ENCODE measurements around the gene TNIK.

DNA sequence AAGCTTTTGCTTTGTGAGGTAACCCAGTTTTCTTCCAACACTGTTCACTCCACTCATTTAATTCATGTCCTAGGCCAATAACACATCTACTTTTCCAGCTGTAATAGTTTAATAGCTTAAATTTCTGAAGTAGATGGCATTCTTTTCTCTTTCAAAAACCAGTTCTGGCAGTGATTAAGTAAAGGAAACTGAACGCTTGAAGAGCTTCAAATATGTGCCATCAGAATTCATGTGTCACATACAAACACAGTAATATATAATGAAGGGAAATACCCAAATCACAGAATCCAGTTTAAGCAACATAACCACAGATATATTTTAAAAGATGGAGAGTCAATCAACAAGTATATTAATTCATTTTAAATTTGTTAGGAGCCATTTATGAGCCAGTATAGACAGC, 91.0 kb downstream of the TNIK start:
- TF ChIP-seq EZH2phosphoT487 (IDR thresholded peaks at IDR 0.05; ENCODE audit: low read depth, severe bottlenecking, unreplicated experiment), result no peak
- TF ChIP-seq, protein P1, sequence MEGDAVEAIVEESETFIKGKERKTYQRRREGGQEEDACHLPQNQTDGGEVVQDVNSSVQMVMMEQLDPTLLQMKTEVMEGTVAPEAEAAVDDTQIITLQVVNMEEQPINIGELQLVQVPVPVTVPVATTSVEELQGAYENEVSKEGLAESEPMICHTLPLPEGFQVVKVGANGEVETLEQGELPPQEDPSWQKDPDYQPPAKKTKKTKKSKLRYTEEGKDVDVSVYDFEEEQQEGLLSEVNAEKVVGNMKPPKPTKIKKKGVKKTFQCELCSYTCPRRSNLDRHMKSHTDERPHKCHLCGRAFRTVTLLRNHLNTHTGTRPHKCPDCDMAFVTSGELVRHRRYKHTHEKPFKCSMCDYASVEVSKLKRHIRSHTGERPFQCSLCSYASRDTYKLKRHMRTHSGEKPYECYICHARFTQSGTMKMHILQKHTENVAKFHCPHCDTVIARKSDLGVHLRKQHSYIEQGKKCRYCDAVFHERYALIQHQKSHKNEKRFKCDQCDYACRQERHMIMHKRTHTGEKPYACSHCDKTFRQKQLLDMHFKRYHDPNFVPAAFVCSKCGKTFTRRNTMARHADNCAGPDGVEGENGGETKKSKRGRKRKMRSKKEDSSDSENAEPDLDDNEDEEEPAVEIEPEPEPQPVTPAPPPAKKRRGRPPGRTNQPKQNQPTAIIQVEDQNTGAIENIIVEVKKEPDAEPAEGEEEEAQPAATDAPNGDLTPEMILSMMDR (IDR thresholded peaks at IDR 0.05; ENCODE audit: poor library complexity), result no peak

All from hepatocyte (in vitro differentiated cells).